ENCODE results near the gene CPNE8.
"Not testable (repeated sequence)": the region's sequence is repeated elsewhere in the genome, so short reads cannot be mapped to it uniquely, and the experiment has no call there.

Gene CPNE8

GRCh38 chr12:38825006-38825405, 80.4 kb downstream of the CPNE8 start:
- DNase-seq (ENCODE audit: low spot score): no peak

GRCh38 chr12:38823738-38824137, 81.7 kb downstream of the CPNE8 start:
- no peak for DNase-seq (ENCODE audit: low spot score)

- peak; percentile 1 for DNase-seq (ENCODE audit: low spot score)
Observed at GRCh38 chr12:38823314-38823713, 82.1 kb downstream of the CPNE8 start.

- no peak for DNase-seq (ENCODE audit: low spot score)
Observed at GRCh38 chr12:38817942-38818341, 87.4 kb downstream of the CPNE8 start.

GRCh38 chr12:38813923-38814322, 91.5 kb downstream of the CPNE8 start:
- DNase-seq (ENCODE audit: low spot score): no peak

GRCh38 chr12:38811814-38812356, 93.5 kb downstream of the CPNE8 start:
- no peak for DNase-seq (ENCODE audit: low spot score)

GRCh38 chr12:38809832-38810231, 95.6 kb downstream of the CPNE8 start:
- DNase-seq (ENCODE audit: low spot score): no peak

GRCh38 chr12:38788106-38788505, 117.3 kb downstream of the CPNE8 start:
- no peak for DNase-seq (ENCODE audit: low spot score)

DNA sequence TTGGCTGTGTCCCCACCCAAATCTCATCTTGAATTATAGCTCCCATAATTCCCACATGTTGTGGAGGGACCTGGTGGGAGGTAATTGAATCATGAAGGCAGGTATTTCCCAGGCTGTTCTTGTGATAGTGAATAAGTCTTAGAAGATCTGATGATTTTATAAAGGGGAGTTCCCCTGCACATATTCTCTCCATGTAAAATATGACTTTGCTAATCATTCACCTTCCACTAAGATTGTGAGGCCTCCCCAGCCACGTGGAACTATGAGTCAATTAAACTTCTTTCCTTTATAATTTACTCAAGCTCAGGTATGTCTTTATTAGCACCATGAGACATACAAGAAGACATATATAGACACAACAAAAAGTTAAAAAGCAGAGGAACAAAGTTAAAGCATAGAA, 120.0 kb downstream of the CPNE8 start:
- no peak for DNase-seq (ENCODE audit: low spot score)

- DNase-seq (ENCODE audit: low spot score): no peak
Observed at GRCh38 chr12:38783304-38783703, 122.1 kb downstream of the CPNE8 start.

DNA sequence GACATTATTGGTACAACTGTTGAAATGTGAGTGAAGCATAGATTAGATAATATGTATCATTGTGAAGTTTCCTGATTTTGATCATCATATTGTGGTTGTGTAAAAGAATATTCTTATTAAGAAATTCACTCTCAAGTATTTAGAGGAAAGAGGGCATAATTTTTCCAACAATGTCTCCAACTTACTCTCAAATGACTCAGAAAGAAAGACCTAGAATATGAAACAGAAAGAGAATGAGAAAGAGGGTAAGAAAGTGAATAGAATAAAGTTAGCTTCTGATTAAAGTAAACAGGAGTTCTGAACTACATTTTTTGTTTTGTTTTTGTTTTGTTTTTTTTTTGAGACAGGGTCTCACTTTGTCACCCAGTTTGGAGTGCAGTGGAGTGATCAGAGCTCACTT, 123.0 kb downstream of the CPNE8 start:
- DNase-seq (ENCODE audit: low spot score): no peak

GRCh38 chr12:38776647-38777046, 128.7 kb downstream of the CPNE8 start:
- no peak for DNase-seq (ENCODE audit: low spot score)

DNA sequence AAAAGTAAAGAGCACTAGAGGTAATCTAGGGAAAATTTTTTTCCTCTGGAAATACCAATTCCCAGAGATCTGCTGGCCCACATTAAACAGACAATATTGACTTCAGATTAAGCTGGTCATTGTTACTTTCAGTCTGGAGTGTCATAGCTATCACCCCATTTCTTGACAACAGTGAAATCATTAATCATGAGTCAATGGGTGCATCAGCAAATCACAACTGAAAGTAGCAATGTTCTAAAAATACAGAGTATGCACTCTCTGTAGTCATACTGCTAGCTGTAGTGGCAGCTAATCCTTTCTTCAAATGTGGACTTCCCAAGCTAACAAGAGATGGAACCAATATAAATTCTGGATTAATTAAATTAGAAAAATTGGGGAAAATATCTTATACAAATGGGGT, 129.9 kb downstream of the CPNE8 start:
- DNase-seq (ENCODE audit: low spot score): no peak

GRCh38 chr12:38772437-38772836, 133.0 kb downstream of the CPNE8 start:
- DNase-seq (ENCODE audit: low spot score): no peak

DNA sequence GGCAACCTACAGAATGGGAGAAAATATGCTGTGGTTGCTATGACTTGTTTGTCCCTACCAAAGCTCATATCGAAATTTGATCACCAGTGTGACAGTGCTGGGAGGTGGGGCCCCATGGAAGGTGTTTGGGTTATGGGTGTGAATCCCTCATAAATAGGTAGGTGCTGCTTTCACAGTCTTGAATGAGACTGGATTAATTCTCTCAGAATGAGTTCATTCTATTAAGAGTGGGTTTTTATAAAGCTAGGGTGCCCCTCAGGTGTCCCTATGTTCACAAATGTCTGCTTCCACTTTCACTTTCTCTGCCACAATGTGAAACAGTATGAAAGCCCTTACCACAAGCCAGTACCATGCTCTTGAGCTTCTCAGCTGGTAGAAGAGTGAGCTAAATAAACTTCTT, 133.5 kb downstream of the CPNE8 start:
- no peak for DNase-seq (ENCODE audit: low spot score)

DNA sequence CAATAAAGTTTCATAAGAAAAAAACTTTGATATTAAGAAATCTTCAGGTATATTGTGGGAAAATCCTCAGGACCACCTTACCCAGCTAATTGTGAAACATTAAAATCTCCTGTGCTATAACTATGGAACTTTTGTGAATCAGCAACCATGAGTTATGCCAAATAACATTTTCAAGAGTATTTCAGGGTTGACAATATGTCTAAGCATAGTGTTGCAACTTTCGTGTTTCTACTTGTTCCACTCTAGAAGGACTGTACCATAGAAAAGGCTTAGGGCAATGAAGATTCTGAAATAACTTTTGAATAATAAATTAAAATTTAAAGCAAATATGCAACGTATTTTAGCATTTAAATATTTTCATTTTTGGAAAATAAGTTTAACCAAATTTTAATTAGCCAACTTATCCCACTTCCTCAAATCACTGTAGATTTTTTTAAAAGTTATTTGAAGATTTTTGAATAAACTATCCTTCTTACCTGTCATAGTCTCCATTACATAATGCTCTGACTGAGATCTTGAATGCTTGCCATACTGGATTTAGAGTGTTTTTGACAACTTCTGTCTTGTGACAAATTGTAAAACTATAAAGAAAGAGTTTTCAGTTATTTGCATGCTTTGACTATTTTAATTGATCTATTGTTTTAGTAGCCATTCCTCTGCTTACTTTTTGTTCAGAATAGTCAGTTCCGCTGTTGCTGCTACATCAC, 143.6 kb downstream of the CPNE8 start:
- DNase-seq (ENCODE audit: low spot score): no peak

DNA sequence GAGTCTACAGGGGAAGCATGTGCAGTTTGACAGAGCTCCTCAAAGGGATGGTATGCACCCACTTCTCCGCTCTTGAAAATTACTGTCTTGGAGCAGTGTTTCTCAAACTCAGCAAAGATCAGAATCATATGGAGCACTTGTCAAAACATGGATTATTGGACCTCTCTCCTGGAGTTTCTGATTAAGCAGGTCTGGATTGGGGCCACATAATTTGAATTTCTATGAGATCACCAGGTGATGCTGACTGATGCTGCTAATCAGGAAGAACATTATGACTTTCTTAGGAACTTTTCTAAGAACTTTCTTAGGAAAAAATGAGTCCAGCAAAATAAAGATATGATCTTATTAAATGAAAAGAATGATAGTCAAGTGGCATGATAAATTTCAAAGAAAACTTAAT, 144.3 kb downstream of the CPNE8 start:
- no peak for DNase-seq (ENCODE audit: low spot score)

DNA sequence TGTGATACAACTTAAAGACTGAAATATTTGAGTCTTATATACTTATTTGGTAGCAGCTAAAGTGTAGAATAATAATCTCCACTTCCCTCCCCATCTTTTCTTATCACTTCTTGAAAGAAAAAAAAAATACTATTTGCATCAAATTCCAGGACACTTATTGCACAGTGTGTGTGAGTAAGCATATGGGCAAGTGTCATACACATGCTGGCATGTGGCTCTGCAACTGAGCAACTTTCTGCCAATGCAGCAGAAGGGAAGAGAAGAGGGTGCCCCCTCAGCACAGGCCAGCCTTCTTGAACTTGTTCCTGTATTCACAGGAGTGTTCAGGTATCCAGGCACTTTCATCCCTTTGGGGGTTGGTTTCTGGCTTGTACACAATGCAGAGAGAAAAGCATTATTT, 145.8 kb downstream of the CPNE8 start:
- DNase-seq (ENCODE audit: low spot score): no peak

- DNase-seq (ENCODE audit: low spot score): no peak
Observed at GRCh38 chr12:38746744-38747143, 158.6 kb downstream of the CPNE8 start.

- DNase-seq (ENCODE audit: low spot score): no peak
Observed at GRCh38 chr12:38745601-38746000, 159.8 kb downstream of the CPNE8 start.

DNA sequence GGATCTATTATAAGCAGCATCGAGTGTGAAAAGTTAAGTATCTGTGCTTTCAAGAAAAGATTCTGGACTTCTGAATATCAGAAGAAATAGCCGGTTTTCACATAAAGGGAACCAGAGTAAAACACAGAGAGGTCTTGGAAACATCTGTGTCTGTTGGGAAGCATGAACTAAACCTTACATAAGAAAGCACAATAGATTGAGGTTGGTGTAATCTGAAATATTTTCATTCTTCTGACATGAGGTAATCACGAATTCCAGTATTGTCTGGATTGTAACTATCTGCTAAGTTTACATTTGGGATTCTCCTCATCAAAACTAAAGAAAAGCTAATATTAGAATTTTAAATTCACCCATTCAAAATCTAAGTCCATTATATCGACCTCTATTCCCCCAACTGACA, 161.3 kb downstream of the CPNE8 start:
- no peak for DNase-seq (ENCODE audit: low spot score)

- DNase-seq (ENCODE audit: low spot score): not testable (repeated sequence)
Observed at GRCh38 chr12:38742496-38742895, 162.9 kb downstream of the CPNE8 start.

GRCh38 chr12:38736821-38737220, 168.6 kb downstream of the CPNE8 start:
- no peak for DNase-seq (ENCODE audit: low spot score)

- DNase-seq (ENCODE audit: low spot score): no peak
Observed at GRCh38 chr12:38732761-38733160, 172.6 kb downstream of the CPNE8 start.

All from globus pallidus (tissue), 1 donor.